ENCODE measurements around the gene FOXO6. TPM values are rescaled to one million over a fixed set of nuclear protein-coding genes. Genes with fewer than 3 reads are reported as not detected.
"Not testable (repeated sequence)": the region's sequence is repeated elsewhere in the genome, so short reads cannot be mapped to it uniquely, and the experiment has no call there.

The FOXO6 gene
- total RNA-seq, 1 donor from 2014 or later: 1.4 TPM

- peaks cover 11% of the 10 kb centered on the region for H3K4me1 Mint-ChIP-seq
- no peak overlapping the region for H3K4me3 Mint-ChIP-seq
- TF ChIP-seq CTCF (conservative IDR thresholded peaks at IDR 0.05): peak; percentile 29
- H3K27me3 Mint-ChIP-seq (ENCODE audit: low read depth): no peaks in the 10 kb centered on the region
- DNase-seq (ENCODE audit: low read depth, low spot score): no peak
- H3K27ac Mint-ChIP-seq (ENCODE audit: unreplicated experiment): no peak overlapping the region
- H3K9me3 Mint-ChIP-seq: peaks cover 6% of the 10 kb centered on the region
- no peaks in the 10 kb centered on the region for H3K36me3 Mint-ChIP-seq (ENCODE audit: low read depth)
Measured at GRCh38 chr1:41330588-41331545, 30.4 kb upstream of the FOXO6 start.

GRCh38 chr1:41331546-41331917 lies 29.7 kb upstream of the FOXO6 start:
- no peak for TF ChIP-seq CTCF (conservative IDR thresholded peaks at IDR 0.05)
- peaks cover 11% of the 10 kb centered on the region for H3K4me1 Mint-ChIP-seq
- no peak overlapping the region for H3K27ac Mint-ChIP-seq (ENCODE audit: unreplicated experiment)
- H3K4me3 Mint-ChIP-seq: no peak overlapping the region
- H3K9me3 Mint-ChIP-seq: peaks cover 6% of the 10 kb centered on the region
- H3K36me3 Mint-ChIP-seq (ENCODE audit: low read depth): no peaks in the 10 kb centered on the region
- no peak for DNase-seq (ENCODE audit: low read depth, low spot score)
- H3K27me3 Mint-ChIP-seq (ENCODE audit: low read depth): peaks cover 4% of the 10 kb centered on the region

- not testable (repeated sequence) for H3K27me3 Mint-ChIP-seq (ENCODE audit: low read depth); DNase-seq (ENCODE audit: low read depth, low spot score); H3K36me3 Mint-ChIP-seq (ENCODE audit: low read depth); H3K4me3 Mint-ChIP-seq; H3K27ac Mint-ChIP-seq (ENCODE audit: unreplicated experiment); H3K9me3 Mint-ChIP-seq
- H3K4me1 Mint-ChIP-seq: peaks cover 11% of the 10 kb centered on the region
Measured at GRCh38 chr1:41332161-41332560, 29.1 kb upstream of the FOXO6 start.

GRCh38 chr1:41333146-41333784 lies 28.0 kb upstream of the FOXO6 start:
- Mint-ChIP-seq H3K27me3 (ENCODE audit: low read depth) (peaks cover 17% of the 10 kb centered on the region), H3K4me3 (no peak overlapping the region), H3K4me1 (peaks cover 11% of the 10 kb centered on the region), H3K9me3 (peaks cover 6% of the 10 kb centered on the region), H3K36me3 (ENCODE audit: low read depth) (no peaks in the 10 kb centered on the region), H3K27ac (ENCODE audit: unreplicated experiment) (no peak overlapping the region)
- no peak for TF ChIP-seq CTCF (conservative IDR thresholded peaks at IDR 0.05)
- no peak for DNase-seq (ENCODE audit: low read depth, low spot score)

- no peaks in the 10 kb centered on the region for H3K4me1 Mint-ChIP-seq
- no peak for DNase-seq (ENCODE audit: low read depth, low spot score)
- no peak overlapping the region for H3K27ac Mint-ChIP-seq (ENCODE audit: unreplicated experiment)
- H3K9me3 Mint-ChIP-seq: peaks cover 11% of the 10 kb centered on the region
- no peak for TF ChIP-seq CTCF (conservative IDR thresholded peaks at IDR 0.05)
- H3K4me3 Mint-ChIP-seq: no peak overlapping the region
- H3K36me3 Mint-ChIP-seq (ENCODE audit: low read depth): no peaks in the 10 kb centered on the region
- peaks cover 21% of the 10 kb centered on the region for H3K27me3 Mint-ChIP-seq (ENCODE audit: low read depth)
Measured at GRCh38 chr1:41338820-41339219, 22.4 kb upstream of the FOXO6 start.
